RWPE1 (cell line): ENCODE measurements around the gene TMEM63C.

ENCODE experiments used
- CTCF ChIA-PET: fragments of 350-600 bp; sonication (Branson Sonifier 250); formaldehyde crosslinking; extraction: SDS; loops from one replicate; lab custom pipeline; 2021; lab: Yijun Ruan, JAX
- POLR2A ChIA-PET: fragments of 400-600 bp; formaldehyde crosslinking; extraction: SDS; loops from one replicate; lab custom pipeline; 2020; ENCODE audit warnings: antibody characterized with exemption; ENCODE audit not compliant: low non-redundant PET; lab: Yijun Ruan, JAX
- DNase-seq: peaks from one replicate; pipeline ENCODE4 v3.0.0; 2012; ENCODE audit warnings: low spot score
- H3K27ac ChIP-seq: fragments of 450-650 bp; 2 replicates; pipeline ENCODE4 v1.5.1; 2017
- TF ChIP-seq, protein P1 (sequence below): fragments of 450-650 bp; conservative IDR thresholded peaks from 2 replicates; pipeline ENCODE4 v1.5.1; 2017; ENCODE audit warnings: low read depth, mild to moderate bottlenecking

TMEM63C gene

DNA sequence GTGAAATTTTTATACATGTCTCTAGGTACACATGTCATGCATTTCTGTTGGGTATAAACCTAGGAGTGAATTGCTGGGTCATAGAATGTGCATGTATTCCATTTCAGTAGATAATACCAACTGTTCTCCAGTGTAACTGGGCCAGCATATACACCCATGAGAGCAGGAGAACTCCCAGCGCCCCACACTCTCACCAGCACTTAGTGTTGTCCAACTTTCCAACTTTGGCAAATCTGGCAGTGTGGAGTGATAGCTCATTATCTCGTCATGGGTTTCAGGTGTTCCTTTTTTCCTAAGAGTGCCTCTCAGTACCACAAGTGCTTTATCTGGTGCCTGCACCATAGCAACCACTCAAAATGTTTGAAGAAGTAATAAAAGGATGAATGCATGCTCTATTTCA lies 49.3 kb downstream of the TMEM63C start:
- ChIA-PET CTCF (no interaction called here), POLR2A (no interaction called here)
- no peak overlapping the region for H3K27ac ChIP-seq
- no peak for DNase-seq
- TF ChIP-seq, protein P1, sequence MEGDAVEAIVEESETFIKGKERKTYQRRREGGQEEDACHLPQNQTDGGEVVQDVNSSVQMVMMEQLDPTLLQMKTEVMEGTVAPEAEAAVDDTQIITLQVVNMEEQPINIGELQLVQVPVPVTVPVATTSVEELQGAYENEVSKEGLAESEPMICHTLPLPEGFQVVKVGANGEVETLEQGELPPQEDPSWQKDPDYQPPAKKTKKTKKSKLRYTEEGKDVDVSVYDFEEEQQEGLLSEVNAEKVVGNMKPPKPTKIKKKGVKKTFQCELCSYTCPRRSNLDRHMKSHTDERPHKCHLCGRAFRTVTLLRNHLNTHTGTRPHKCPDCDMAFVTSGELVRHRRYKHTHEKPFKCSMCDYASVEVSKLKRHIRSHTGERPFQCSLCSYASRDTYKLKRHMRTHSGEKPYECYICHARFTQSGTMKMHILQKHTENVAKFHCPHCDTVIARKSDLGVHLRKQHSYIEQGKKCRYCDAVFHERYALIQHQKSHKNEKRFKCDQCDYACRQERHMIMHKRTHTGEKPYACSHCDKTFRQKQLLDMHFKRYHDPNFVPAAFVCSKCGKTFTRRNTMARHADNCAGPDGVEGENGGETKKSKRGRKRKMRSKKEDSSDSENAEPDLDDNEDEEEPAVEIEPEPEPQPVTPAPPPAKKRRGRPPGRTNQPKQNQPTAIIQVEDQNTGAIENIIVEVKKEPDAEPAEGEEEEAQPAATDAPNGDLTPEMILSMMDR, result no peak

DNA sequence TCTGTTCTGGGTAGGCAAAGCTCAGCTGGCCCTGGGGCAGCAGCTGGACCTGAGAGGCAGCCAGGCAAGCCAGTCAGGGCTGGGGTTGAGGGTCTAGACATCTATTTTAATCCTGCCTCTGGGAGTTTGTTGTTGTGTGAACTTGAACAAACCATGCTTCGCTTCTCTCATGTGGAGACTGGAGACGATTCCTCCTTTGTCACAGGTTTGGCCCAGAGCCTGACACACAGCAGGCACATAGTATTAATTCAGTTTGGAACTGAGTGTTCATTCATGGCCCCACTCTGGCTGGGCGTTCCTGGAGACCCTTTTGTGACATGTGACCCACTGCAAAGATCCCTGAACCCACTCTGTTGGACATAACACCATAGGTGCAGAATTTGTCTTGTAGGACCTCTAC lies 50.1 kb downstream of the TMEM63C start:
- TF ChIP-seq, protein P1, result no peak
- DNase-seq, result no peak
- ChIA-PET CTCF (interaction anchor here (0.7 kb wide), 1 partner anchor 43 kb away, joined by 4 read pairs; no protein-coding TSS in a partner anchor), POLR2A (no interaction called here)
- no peak overlapping the region for H3K27ac ChIP-seq

DNA sequence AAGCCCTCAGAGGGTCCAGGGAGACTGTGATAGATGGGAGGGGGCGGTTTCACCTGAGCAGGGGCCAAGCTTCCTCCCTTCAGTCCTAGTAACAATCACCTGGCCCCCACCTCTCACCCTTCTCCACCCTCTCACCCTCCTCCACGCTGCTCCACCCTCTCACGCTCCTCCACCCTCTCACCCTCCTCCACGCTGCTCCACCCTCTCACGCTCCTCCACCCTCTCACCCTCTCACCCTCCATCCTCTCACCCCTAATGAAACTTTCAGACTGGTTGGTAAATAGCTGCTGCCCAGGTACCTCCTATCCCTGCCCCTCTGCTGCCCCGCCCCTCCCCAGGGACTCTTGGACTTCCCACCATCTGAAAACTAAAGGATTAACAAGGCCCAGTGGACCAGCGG lies 55.2 kb downstream of the TMEM63C start:
- POLR2A ChIA-PET, result no interaction called here
- CTCF ChIA-PET, result interaction anchor here (0.6 kb wide), 1 partner anchor 85 kb away, joined by 4 read pairs; no protein-coding TSS in a partner anchor
- DNase-seq, result no peak
- TF ChIP-seq, protein P1, result no peak
- H3K27ac ChIP-seq, result no peak overlapping the region

DNA sequence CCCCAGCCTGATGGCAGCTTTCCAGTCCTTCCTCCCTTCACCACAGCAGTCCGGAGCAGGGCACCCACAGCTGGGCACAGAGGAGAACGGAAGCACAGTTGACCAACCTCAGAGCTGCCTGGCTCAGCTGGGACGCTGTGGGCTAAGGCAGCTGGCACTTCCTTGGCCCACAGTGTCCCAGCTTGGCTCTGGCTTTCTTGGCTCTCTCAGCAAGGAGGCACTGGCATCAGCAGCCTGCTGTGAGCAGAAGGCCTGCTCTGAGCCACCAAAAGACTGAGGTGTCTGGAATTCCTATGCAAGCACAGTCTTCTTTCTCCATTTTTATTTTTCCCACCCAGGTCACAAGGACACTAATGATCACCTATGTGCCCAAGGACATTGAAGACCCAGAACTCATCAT lies 56.8 kb downstream of the TMEM63C start:
- TF ChIP-seq, protein P1, result no peak
- POLR2A ChIA-PET, result no interaction called here
- no peak for DNase-seq
- H3K27ac ChIP-seq, result no peak overlapping the region
- CTCF ChIA-PET, result no interaction called here

DNA sequence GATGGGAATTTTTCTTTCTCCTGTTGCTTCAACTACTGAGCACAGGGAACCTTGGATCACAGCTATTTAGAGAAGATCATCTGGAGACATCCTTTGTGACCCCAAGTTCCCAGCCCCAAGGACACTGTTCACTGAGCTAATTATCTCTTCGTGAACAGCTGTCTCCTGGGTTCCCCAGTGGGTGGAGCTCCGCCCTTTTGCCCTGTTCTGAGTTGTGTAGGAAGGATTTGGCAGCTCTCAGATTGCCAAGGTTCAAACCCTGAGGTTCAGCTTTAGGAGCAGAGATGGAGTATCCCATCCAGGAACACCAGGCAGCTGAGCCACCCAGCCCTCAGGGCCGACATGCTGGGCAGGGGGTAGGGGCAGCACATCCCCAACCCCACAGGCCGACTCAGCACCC lies 57.4 kb downstream of the TMEM63C start:
- ChIA-PET POLR2A (no interaction called here), CTCF (no interaction called here)
- no peak for DNase-seq
- TF ChIP-seq, protein P1, result no peak
- no peak overlapping the region for H3K27ac ChIP-seq

DNA sequence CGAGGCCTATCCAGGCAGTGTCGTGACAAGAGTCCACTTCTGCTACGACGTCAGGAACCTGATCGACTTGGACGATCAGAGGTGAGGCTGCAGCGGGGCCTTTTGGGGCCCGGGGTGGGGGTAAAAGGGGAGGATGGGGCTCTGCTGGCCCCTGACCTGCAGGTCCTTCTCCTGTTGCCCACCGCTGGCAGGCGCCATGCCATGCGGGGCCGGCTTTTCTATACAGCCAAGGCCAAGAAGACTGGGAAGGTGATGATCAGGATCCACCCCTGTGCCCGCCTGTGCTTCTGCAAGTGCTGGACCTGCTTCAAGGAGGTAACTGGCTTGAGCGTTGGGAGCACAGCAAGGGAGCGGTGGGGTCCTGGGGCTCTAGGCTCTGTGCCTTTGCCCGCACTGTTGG lies 57.8 kb downstream of the TMEM63C start:
- TF ChIP-seq, protein P1, result no peak
- CTCF ChIA-PET, result no interaction called here
- no peak overlapping the region for H3K27ac ChIP-seq
- POLR2A ChIA-PET, result no interaction called here
- no peak for DNase-seq
